HepG2 (cell line): ENCODE results near the gene ACVRL1. TPM values are rescaled to one million over a fixed set of nuclear protein-coding genes. Genes with fewer than 3 reads are reported as not detected.

ENCODE experiments used
- ATAC-seq: fragments of 200-7000 bp; cut with Tn5 transposase; 3 replicates; pipeline ENCODE4 v1.9.1; 2020; ENCODE audit warnings: mild to moderate bottlenecking, moderate library complexity
- BruUV-seq: library from RNA; stranded (reverse); fragments of 400-500 nt; replicated peaks from 2 replicates; lab custom pipeline; 2021; lab: Mats Ljungman, UMichigan
- CTCF ChIA-PET: fragments of 300-600 bp; formaldehyde crosslinking; extraction: SDS; loops from one replicate; lab custom pipeline; 2021; ENCODE audit warnings: low total read pairs, inconsistent platforms, low intra/inter-chr PET ratio; lab: Yijun Ruan, JAX
- POLR2A ChIA-PET: fragments of 350-600 bp; sonication (Branson Sonifier 250); formaldehyde crosslinking; loops from one replicate; lab custom pipeline; 2020; ENCODE audit warnings: antibody characterized with exemption, inconsistent platforms; lab: Yijun Ruan, JAX
- DNase-seq: peaks from one replicate; pipeline ENCODE4 v3.0.0-alpha.2; 2015; ENCODE audit warnings: low spot score
- FAIRE-seq: peaks from 3 replicates; lab custom pipeline; 2011; peaks lifted over from hg19 to GRCh38; lab: Jason Lieb, UNC
- H2AFZ ChIP-seq: one replicate; pipeline ENCODE4 v1.6.1; 2011; ENCODE audit warnings: low read length, inconsistent platforms
- H3K27ac ChIP-seq: fragments of 300-600 bp; 3 replicates; pipeline ENCODE4 v1.8.0; 2011; ENCODE audit warnings: mixed run types, mild to moderate bottlenecking, mixed read lengths, low read length, inconsistent platforms; ENCODE audit not compliant: insufficient read depth; ENCODE audit errors: extremely low read length
- H3K27me3 ChIP-seq, 2 experiments: fragments of 200-600 bp in 1 of 2; 2 replicates in 1 of 2; 3 replicates in 1 of 2; pipeline versions ENCODE4 v1.6.0 to v1.8.0; 2011; ENCODE audit warnings: low read length in 2 of 2, mild to moderate bottlenecking in 2 of 2, moderate library complexity in 2 of 2, inconsistent platforms in 1 of 2; ENCODE audit not compliant: insufficient read depth in 2 of 2, control insufficient read depth in 1 of 2
- H3K36me3 ChIP-seq, 2 experiments: fragments of 200-600 bp in 1 of 2; replicated peaks in 1 of 2; 2 replicates in 1 of 2; 3 replicates in 1 of 2; pipeline versions ENCODE4 v1.5.1 to v1.8.0; 2011; ENCODE audit warnings: low read length in 2 of 2, inconsistent platforms in 1 of 2; ENCODE audit not compliant: insufficient read depth in 2 of 2, control insufficient read depth in 1 of 2
- H3K4me1 ChIP-seq: 2 replicates; pipeline ENCODE4 v1.5.1; 2012; ENCODE audit warnings: low read length, inconsistent platforms; ENCODE audit not compliant: insufficient read depth
- H3K4me2 ChIP-seq: 2 replicates; pipeline ENCODE4 v1.6.0; 2011; ENCODE audit warnings: low read depth, low read length, inconsistent platforms
- H3K4me3 ChIP-seq, 3 experiments: fragments of 200-600 bp in 1 of 3; sonication (generic), shearing (Covaris generic) in 1 of 3; replicated peaks in 1 of 3; 2 replicates each; pipeline ENCODE4 v1.5.1; 2011 to 2016; ENCODE audit warnings: low read length in 3 of 3, inconsistent platforms in 2 of 3, low read depth in 2 of 3, mild to moderate bottlenecking in 2 of 3, control low read depth in 1 of 3, mixed read lengths in 1 of 3; ENCODE audit not compliant: insufficient read depth in 1 of 3
- H3K79me2 ChIP-seq: one replicate; pipeline ENCODE4 v1.6.1; 2011; ENCODE audit warnings: low read length, inconsistent platforms; ENCODE audit not compliant: insufficient read depth
- H3K9ac ChIP-seq: 2 replicates; pipeline ENCODE4 v1.6.0; 2011; ENCODE audit warnings: mild to moderate bottlenecking, low read depth, low read length, inconsistent platforms; ENCODE audit not compliant: insufficient read depth
- H3K9me3 ChIP-seq: 2 replicates; pipeline ENCODE4 v1.5.1; 2012; ENCODE audit warnings: mild to moderate bottlenecking, low read length
- H4K20me1 ChIP-seq: 2 replicates; pipeline ENCODE4 v1.6.0; 2011; ENCODE audit warnings: inconsistent platforms, mild to moderate bottlenecking, low read length, moderate library complexity; ENCODE audit not compliant: insufficient read depth
- ATM ChIP-seq: fragments of 450-650 bp; IDR thresholded peaks from 2 replicates; pipeline ENCODE4 v1.7.1; 2017; ENCODE audit warnings: mild to moderate bottlenecking, borderline replicate concordance
- CCDC6 ChIP-seq: sonication (generic); formaldehyde crosslinking; IDR thresholded peaks from 2 replicates; pipeline ENCODE4 v1.8.1; 2022; ENCODE audit warnings: mild to moderate bottlenecking, missing genetic modification reagents, moderate library complexity
- DMAP1 ChIP-seq: IDR thresholded peaks from 2 replicates; pipeline ENCODE4 v1.6.1; 2016
- KAT2B ChIP-seq: fragments of 150-350 bp; IDR thresholded peaks from 2 replicates; pipeline ENCODE4 v1.6.1; 2014; ENCODE audit warnings: low read depth, low read length, borderline replicate concordance
- NCOA5 ChIP-seq: sonication (generic); formaldehyde crosslinking; IDR thresholded peaks from 2 replicates; pipeline ENCODE4 v1.4.0; 2020; ENCODE audit warnings: missing genetic modification reagents
- NFATC3 ChIP-seq: sonication (generic); formaldehyde crosslinking; IDR thresholded peaks from 2 replicates; pipeline ENCODE4 v1.5.1; 2020; ENCODE audit warnings: mild to moderate bottlenecking, missing genetic modification reagents
- PHF21A ChIP-seq: sonication (generic); formaldehyde crosslinking; IDR thresholded peaks from 2 replicates; pipeline ENCODE4 v1.5.0; 2020; ENCODE audit warnings: mild to moderate bottlenecking, missing genetic modification reagents
- ZNF260 ChIP-seq: sonication (generic); formaldehyde crosslinking; IDR thresholded peaks from 2 replicates; pipeline ENCODE4 v1.4.0; 2020; ENCODE audit warnings: missing genetic modification reagents, low read depth, mild to moderate bottlenecking, borderline replicate concordance
- ZNF264 ChIP-seq: sonication (generic); formaldehyde crosslinking; IDR thresholded peaks from 2 replicates; pipeline ENCODE4 v1.4.0; 2020; ENCODE audit warnings: missing genetic modification reagents
- ZNF569 ChIP-seq: sonication (generic); formaldehyde crosslinking; IDR thresholded peaks from 2 replicates; pipeline ENCODE4 v1.5.0; 2020; ENCODE audit warnings: mild to moderate bottlenecking, missing genetic modification reagents, moderate library complexity, borderline replicate concordance
- ZNF713 ChIP-seq: sonication (generic); formaldehyde crosslinking; IDR thresholded peaks from 2 replicates; pipeline ENCODE4 v1.4.0; 2020; ENCODE audit warnings: mild to moderate bottlenecking, missing genetic modification reagents
- WGBS: methylation state at CpG from one replicate; pipeline ENCODE4 v1.1.6; 2017; ENCODE audit warnings: low lambda C conversion rate; 5-methylcytosine and 5-hydroxymethylcytosine counted together
- in situ Hi-C: cut with HindIII; loops from 2 replicates; pipeline ENCODE4 v1.10.0; 2017; ENCODE audit warnings: low pct_unique_long_range_greater_than_20kb; ENCODE audit not compliant: extremely low pct_ligation_motif_present
- intact Hi-C: fragments of 100-400 bp; cut with micrococcal nuclease; formaldehyde crosslinking; loops from one replicate; pipeline ENCODE4 v1.10.0; 2022; ENCODE audit not compliant: unreplicated experiment
- polyA plus RNA-seq, 8 experiments: library from polyadenylated mRNA; depleted of rRNA in 3 of 8; stranded (reverse) in 7 of 8; unstranded in 1 of 8; fragments of >200 nt; fragmentation: Illumina TruSeq in 4 of 8; extraction: Trizol in 4 of 8; gene quantifications; 2 replicates each; pipeline versions ENCODE4 v1.2.1 to v1.2.3, GENCODE V29; 2011 to 2016; ENCODE audit warnings: low read depth in 4 of 8, missing spikeins in 1 of 8, mixed read lengths in 1 of 8; ENCODE audit not compliant: insufficient read depth in 1 of 8
- total RNA-seq, 5 experiments: library from RNA; depleted of rRNA; stranded (reverse); fragments of >200 nt; fragmentation: Illumina TruSeq; extraction: Trizol; gene quantifications; 2 replicates each; pipeline ENCODE4 v1.2.3, GENCODE V29; 2016; ENCODE audit warnings: low read depth in 1 of 5
- TF ChIP-seq, protein P1 (sequence below): sonication (generic); formaldehyde crosslinking; IDR thresholded peaks from 2 replicates; pipeline ENCODE4 v1.5.0; 2020; ENCODE audit warnings: mild to moderate bottlenecking, missing genetic modification reagents
- TF ChIP-seq, protein P2 (sequence below): sonication (generic); formaldehyde crosslinking; IDR thresholded peaks from 2 replicates; pipeline ENCODE4 v1.4.0; 2020; ENCODE audit warnings: missing genetic modification reagents
- TF ChIP-seq, protein P3 (sequence below): sonication (generic); formaldehyde crosslinking; conservative IDR thresholded peaks from 2 replicates; pipeline ENCODE4 v1.4.0; 2020; ENCODE audit warnings: missing genetic modification reagents

Gene ACVRL1
- total and polyA plus RNA-seq, 2 of the 13 experiments (the other 11 are each of a cell fraction or from before 2014, with no cell fraction given) = not detected

GRCh38 chr12:51934080-51934479 is 26.8 kb downstream of the ACVRL1 start (continued):
- no peak for TF ChIP-seq PHF21A

GRCh38 chr12:51937926-51938325 is 30.6 kb downstream of the ACVRL1 start:
- Histone ChIP-seq H3K27me3 (peaks cover 3 to 26% of the 10 kb centered on the region in 2 experiments; a peak in 4 of 5 replicates), H3K27ac (no peak overlapping the region), H3K4me2 (no peak overlapping the region), H3K4me3 (no peak overlapping the region), H3K79me2 (no peaks in the 10 kb centered on the region), H4K20me1 (no peaks in the 10 kb centered on the region), H3K4me1 (peaks cover 15% of the 10 kb centered on the region), H2AFZ (no peak overlapping the region), H3K9ac (no peak overlapping the region), H3K9me3 (no peaks in the 10 kb centered on the region), H3K36me3 (no peaks in the 10 kb centered on the region)
- in situ Hi-C loops (no loop called here), intact Hi-C loops (no loop called here)
- no peak for DNase-seq
- no peak for ATAC-seq
- ChIA-PET POLR2A (no interaction called here), CTCF (no interaction called here)
- no peak for FAIRE-seq
- 14% methylated on average over 2 of the region's 2 CpGs for WGBS
- no TSS peak for BruUV-seq
- TF ChIP-seq, protein P1, sequence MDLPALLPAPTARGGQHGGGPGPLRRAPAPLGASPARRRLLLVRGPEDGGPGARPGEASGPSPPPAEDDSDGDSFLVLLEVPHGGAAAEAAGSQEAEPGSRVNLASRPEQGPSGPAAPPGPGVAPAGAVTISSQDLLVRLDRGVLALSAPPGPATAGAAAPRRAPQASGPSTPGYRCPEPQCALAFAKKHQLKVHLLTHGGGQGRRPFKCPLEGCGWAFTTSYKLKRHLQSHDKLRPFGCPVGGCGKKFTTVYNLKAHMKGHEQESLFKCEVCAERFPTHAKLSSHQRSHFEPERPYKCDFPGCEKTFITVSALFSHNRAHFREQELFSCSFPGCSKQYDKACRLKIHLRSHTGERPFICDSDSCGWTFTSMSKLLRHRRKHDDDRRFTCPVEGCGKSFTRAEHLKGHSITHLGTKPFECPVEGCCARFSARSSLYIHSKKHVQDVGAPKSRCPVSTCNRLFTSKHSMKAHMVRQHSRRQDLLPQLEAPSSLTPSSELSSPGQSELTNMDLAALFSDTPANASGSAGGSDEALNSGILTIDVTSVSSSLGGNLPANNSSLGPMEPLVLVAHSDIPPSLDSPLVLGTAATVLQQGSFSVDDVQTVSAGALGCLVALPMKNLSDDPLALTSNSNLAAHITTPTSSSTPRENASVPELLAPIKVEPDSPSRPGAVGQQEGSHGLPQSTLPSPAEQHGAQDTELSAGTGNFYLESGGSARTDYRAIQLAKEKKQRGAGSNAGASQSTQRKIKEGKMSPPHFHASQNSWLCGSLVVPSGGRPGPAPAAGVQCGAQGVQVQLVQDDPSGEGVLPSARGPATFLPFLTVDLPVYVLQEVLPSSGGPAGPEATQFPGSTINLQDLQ (CRISPR knock-in tag) = no peak
- TF ChIP-seq CCDC6 (CRISPR knock-in tag) (no peak), ZNF260 (CRISPR knock-in tag) (no peak), ZNF713 (no peak), NFATC3 (CRISPR knock-in tag) (no peak), KAT2B (no peak), ZNF569 (CRISPR knock-in tag) (no peak), NCOA5 (no peak), ZNF264 (CRISPR knock-in tag) (no peak), ATM (no peak), DMAP1 (CRISPR knock-in tag) (no peak)
- TF ChIP-seq, protein P2, sequence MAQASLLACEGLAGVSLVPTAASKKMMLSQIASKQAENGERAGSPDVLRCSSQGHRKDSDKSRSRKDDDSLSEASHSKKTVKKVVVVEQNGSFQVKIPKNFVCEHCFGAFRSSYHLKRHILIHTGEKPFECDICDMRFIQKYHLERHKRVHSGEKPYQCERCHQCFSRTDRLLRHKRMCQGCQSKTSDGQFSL = no peak
- TF ChIP-seq, protein P3, sequence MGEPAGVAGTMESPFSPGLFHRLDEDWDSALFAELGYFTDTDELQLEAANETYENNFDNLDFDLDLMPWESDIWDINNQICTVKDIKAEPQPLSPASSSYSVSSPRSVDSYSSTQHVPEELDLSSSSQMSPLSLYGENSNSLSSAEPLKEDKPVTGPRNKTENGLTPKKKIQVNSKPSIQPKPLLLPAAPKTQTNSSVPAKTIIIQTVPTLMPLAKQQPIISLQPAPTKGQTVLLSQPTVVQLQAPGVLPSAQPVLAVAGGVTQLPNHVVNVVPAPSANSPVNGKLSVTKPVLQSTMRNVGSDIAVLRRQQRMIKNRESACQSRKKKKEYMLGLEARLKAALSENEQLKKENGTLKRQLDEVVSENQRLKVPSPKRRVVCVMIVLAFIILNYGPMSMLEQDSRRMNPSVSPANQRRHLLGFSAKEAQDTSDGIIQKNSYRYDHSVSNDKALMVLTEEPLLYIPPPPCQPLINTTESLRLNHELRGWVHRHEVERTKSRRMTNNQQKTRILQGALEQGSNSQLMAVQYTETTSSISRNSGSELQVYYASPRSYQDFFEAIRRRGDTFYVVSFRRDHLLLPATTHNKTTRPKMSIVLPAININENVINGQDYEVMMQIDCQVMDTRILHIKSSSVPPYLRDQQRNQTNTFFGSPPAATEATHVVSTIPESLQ (CRISPR knock-in tag) = no peak
